B cell (primary cell): ENCODE results near the gene TEX261.

ENCODE experiments used
- CTCF ChIP-seq: fragments of 200-600 bp; IDR thresholded peaks from one replicate; pipeline ENCODE4 v1.8.0; 2022; ENCODE audit warnings: antibody characterized with exemption, mild to moderate bottlenecking
- EZH2 ChIP-seq: IDR thresholded peaks from 2 replicates; pipeline ENCODE4 v1.6.1; 2012; ENCODE audit warnings: borderline replicate concordance, low read depth, mild to moderate bottlenecking, moderate library complexity, low read length; ENCODE audit not compliant: insufficient read depth, poor library complexity, severe bottlenecking

GRCh38 chr2:71005271-71006202 lies 10.9 kb upstream of the TEX261 start:
- TF ChIP-seq CTCF (no peak), EZH2 (no peak)
